GM12865 (cell line): ENCODE data around the gene MRGPRE.

ENCODE experiments used
- DNase-seq: peaks from one replicate; pipeline ENCODE4 v3.0.0; 2010; ENCODE audit warnings: low read depth
- H3K4me3 ChIP-seq: 2 replicates; pipeline ENCODE4 v1.5.1; 2011; ENCODE audit warnings: mild to moderate bottlenecking, low read depth, low read length, control low read depth
- TF ChIP-seq, protein P1 (sequence below): IDR thresholded peaks from 2 replicates; pipeline ENCODE4 v1.5.1; 2011; ENCODE audit warnings: low read length, control low read depth, low read depth, inconsistent platforms; ENCODE audit not compliant: insufficient read depth; ENCODE audit errors: missing control alignments

The MRGPRE gene

DNA sequence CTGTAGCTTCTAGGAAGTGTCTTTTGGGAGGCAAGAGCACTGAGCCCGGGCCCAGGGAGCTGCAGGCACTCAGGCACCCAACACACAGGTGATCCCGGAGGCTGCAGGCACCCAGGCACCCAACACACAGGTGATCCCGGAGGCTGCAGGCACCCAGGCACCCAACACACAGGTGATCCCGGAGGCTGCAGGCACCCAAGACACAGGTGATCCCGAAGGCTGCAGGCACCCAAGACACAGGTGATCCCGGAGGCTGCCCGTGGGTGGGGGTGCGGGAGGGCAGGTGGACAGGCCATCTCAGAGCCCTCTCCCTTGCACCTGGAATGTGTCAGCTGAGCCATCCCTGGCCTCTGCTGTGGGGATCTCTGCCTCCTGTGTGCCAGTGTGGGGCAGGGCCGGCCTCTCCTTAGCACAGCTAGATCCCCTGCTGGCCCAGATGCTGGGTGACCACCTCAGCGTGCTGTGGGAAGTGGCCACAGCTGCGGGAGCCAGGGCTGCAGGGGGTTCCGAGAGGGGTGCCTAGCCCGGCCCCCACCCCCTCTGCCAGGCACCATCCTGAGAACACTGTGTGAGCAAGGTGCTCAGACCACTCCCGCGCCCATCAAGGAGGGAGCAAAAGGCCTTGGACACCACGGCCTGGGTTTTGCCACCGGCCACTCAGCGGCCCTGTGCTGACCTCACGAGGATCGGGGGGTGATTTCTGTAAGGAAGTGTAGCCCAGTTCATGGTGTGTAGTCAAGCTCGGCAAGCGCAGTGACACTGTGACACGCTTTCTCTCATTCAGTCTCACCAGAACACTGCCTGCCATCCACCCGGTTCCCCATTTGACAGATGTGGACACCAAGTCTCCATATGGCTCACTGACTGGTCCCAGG, 27.8 kb downstream of the MRGPRE start:
- DNase-seq = no peak
- no peak overlapping the region for H3K4me3 ChIP-seq
- TF ChIP-seq, protein P1, sequence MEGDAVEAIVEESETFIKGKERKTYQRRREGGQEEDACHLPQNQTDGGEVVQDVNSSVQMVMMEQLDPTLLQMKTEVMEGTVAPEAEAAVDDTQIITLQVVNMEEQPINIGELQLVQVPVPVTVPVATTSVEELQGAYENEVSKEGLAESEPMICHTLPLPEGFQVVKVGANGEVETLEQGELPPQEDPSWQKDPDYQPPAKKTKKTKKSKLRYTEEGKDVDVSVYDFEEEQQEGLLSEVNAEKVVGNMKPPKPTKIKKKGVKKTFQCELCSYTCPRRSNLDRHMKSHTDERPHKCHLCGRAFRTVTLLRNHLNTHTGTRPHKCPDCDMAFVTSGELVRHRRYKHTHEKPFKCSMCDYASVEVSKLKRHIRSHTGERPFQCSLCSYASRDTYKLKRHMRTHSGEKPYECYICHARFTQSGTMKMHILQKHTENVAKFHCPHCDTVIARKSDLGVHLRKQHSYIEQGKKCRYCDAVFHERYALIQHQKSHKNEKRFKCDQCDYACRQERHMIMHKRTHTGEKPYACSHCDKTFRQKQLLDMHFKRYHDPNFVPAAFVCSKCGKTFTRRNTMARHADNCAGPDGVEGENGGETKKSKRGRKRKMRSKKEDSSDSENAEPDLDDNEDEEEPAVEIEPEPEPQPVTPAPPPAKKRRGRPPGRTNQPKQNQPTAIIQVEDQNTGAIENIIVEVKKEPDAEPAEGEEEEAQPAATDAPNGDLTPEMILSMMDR = no peak

DNA sequence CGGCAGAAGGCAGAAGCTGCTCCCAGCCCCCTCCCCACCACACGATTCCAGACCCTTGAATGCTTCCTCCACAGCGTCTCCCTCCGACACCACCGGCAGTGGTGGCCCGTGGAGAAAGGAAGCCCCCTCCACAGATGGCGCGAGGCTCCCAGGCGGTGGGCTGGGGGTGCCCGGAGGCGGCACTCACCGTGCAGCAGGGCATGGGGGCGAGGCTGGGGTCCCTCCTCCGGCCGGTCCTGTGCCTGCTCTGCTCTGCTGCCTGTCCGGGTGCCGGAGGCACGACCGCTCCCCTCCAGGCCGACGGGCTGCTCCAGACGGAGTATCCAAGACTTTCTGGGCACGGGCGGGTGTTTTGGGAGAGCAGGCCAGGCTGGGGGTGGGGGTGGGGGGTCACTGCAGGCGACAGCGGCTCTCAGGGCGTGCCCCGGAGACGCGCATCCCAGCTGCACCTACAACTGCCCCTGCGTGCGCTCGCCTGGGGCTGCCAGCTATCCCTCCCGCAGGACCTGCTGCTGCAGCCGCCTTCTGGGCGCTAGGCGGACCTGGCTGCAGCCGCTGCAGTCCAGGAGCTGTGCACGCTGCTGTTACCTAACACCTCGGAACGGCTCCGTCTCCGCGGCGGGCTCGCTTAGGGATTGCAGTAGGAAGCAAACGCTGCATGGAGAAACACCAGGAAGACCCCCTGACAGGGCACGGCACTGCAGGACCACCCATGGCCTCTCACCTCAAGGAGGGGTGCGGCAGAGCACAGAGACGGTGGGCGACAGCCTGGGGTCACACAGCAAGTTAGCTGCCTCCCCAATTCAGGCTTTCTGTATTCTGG, 28.8 kb downstream of the MRGPRE start:
- no peak for DNase-seq
- H3K4me3 ChIP-seq = no peak overlapping the region
- TF ChIP-seq, protein P1 = no peak

DNA sequence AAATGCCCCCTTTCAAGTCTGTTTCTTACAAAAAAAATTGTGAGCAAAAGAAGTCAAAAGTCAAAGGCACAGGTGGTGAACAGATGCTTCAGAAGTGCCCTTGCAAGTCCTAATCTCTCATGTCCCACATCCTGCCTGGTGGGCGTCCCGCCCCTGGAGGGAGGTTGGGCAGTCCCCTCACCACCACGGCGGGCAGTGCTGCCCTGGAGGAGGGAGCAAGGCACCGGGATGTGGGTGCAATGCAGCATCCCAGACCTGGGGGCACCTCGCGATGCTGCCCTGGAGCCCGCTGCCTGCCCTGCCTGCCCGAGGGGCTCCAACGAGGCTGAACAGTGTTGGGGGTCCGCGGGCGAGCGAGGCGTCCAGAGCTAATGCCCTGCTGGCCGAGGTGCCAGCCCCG, 29.5 kb downstream of the MRGPRE start:
- TF ChIP-seq, protein P1 = no peak
- no peak overlapping the region for H3K4me3 ChIP-seq
- DNase-seq = no peak

DNA sequence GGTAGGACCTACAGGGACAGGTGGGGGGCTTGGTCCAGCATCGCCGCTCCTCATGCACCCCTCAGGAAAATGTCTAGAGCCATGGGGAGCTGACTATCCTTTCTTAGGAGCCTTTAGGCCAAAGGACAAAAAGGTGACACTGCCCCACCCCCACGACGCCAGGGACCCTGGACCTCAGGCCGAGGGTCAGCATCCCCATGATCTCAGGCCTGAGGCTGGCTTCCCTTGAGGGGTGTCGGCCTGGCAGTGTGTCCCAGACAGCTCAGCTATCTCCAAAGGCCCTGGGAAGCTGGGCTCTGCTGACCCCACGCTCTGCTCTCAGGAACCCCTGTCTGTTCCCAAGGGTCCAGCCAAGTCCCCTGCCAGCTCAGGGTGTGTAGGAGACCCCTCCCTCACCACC, 29.9 kb downstream of the MRGPRE start:
- TF ChIP-seq, protein P1 = no peak
- no peak overlapping the region for H3K4me3 ChIP-seq
- DNase-seq = no peak

DNA sequence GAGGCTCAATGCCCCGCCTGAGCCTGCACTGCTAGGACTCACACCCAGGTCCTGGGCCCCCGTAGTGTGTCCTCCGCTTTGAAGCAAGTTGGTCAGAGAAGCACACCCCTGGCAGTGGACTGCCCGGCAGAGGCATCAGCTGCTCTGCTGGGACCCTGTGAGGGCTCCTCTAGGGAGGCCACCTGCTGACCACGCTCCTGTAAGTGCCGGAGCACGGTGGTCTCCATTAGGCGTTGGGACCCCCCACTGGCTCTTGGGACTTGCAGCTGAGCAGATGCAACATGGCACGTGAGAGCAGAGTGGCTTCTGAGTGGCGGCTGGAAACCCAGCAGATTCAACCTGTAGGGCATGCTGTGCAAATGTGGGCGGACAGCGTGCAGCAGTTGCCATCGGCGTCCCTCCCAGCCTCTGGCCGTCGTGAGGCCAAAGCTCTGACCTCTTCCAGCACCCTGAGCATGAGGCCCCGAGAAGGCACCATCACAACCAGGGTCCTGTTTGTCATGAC, 30.5 kb downstream of the MRGPRE start:
- TF ChIP-seq, protein P1 = no peak
- DNase-seq = no peak
- no peak overlapping the region for H3K4me3 ChIP-seq

DNA sequence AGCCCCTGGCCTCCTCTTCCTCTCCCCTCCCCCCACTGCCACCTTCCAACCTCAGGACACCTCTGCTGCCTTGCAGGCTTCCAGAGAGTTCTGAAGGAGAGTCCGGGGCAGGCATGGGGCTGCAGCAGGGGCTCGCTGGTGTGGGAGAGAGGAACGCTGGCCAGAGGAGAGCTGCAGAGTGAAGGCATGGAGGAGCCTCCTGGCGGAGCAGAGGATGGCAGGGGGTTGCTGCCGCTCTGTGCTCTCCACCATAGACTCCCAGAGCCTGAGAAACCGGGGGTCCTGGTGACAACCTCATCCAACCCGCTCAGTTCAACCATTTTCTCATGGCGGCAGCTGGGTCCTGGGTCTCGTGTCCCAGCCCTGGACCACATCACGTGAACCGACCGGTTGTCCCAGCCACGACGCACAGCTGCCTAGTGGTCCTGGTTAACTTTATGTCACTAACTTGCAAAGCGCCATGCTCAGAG, 31.1 kb downstream of the MRGPRE start:
- TF ChIP-seq, protein P1 = no peak
- DNase-seq = no peak
- H3K4me3 ChIP-seq = no peak overlapping the region
